ENCODE results near the gene NBAS.

NBAS gene

DNA sequence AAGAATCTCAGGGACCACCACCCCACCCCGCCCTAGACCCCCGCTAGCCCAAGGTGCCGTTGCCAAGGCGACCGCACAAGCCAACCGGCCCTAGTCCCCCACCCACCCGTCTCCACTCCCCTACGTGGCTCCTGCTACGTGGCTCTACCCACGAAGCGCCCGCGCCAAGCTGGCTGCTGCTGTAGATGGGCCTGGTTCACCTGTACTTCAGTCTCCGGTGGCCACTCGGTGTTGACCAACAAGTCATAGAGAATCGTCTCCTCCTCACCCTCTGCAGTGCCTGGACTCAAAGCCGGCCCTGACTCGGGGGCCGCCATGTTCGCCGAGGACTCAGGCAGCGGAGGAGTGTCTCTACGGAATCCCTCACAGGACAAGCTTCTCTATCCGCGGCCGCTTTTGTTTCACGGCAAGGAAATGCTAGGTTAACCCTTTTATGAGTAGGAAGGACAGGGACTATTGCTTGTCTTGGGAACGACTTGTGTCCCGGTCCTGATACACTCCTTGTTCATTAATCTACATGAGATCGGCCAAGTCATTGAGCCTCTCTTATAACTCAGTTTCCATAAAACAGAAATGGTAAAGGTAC is at the start of gene NBAS:
NBAS (minus strand) TSS at position 347 of the 586 bp plus-strand sequence; CDS start at position 317, 30 bp downstream.
- DNase-seq, result peak; percentile 82 to 85

DNA sequence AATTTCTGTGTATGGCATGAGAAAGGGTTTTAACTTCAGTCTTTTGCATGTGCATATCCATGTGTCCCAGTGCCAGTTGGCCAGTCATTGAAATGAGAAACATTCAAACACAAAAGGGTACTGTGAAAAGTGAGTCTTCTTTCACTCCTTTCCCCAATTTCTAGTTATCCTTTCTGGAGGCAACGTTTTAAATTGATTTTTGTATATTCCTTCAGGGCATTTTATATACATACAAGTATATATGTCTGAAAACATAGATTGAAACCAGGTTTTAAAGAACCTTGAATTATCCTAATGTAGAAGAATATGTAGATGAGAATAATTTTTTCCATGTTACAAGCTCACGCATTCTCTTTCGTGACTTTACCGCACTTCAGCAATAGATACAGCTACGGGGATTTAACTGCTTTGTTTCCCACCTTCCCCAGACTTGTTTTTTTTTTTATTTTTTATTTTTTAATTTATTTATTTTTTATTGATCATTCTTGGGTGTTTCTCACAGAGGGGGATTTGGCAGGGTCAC is 49.4 kb upstream of the NBAS start:
- no peak for DNase-seq

DNA sequence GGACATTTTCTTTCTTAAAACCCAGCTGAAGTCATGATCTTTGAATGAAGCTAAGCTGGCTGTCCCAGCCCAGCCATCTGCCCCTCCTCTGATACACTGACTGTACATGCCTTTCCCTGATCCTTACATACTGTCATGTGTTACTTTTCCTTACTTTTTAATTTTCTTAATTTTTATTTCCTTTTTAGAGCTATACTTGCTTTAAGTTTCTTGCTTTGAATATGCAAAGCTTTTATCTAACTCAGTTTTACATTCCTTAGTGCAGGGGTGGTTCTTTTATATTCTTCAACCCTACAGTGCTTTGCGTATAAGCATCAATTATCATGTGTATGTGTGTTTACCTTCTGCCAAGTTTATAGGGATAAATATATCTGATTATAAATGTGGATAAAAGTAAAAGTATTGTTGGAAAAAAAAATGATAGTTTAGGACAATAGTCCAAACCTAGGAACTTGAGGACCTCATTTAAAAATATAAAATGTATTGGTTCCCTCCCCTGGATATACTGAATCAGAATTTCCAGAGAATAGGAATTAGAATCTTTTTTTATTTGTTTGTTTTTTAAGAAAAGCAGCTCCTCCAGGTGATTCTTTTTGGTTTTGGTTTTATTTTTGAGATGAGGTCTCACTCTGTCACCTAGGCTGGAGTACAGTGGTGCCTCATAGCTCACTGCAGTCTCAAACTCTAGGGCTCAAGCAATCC is 48.4 kb upstream of the NBAS start:
- DNase-seq, result no peak

DNA sequence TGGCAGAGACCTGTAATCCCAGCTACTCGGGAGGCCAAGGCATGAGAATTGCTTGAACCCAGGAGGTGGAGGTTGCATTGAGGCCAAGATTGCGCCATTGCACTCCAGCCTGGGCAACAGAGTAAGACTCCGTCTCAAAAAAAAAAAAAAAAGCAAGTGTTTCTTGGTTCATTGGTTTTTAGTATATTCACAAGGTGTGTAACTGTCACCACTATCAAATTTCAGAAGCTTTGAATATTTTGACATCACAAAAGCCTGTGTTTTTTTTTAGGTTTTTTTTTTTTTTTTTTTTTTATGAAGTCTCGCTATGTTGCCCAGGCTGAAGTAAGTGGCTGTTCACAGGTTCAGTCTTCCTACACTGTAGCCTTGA is 47.2 kb upstream of the NBAS start:
- no peak for DNase-seq

DNA sequence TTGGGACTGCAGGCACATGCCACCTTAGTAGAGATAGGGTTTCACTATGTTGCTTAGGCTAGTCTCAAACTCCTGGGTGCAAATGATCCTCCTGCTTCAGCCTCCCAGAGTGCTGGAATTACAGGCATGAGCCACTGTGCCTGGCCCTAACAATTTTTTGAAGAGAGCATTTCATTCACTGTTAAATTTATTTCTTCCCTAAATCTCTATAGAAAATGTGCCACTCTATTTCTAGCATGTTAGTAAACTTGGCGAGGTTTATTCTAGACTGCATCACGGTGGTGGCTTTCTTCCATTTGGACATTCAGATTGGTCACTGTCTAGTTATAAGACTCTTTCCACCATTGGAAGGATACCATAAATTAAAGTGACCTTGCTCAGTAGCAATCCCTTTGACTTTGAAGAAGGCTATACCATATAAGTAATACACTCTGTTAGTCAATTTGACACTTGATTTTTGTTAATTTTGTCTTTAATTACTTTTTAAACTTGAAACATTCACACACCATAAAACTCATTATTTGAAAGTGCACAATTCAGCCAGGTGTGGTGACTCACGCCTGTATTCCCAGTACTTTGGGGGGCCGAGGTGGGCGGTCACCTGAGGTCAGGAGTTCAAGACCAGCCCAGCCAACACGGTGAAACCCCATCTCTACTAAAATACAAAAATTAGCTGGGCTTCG is 46.7 kb upstream of the NBAS start:
- DNase-seq, result no peak

DNA sequence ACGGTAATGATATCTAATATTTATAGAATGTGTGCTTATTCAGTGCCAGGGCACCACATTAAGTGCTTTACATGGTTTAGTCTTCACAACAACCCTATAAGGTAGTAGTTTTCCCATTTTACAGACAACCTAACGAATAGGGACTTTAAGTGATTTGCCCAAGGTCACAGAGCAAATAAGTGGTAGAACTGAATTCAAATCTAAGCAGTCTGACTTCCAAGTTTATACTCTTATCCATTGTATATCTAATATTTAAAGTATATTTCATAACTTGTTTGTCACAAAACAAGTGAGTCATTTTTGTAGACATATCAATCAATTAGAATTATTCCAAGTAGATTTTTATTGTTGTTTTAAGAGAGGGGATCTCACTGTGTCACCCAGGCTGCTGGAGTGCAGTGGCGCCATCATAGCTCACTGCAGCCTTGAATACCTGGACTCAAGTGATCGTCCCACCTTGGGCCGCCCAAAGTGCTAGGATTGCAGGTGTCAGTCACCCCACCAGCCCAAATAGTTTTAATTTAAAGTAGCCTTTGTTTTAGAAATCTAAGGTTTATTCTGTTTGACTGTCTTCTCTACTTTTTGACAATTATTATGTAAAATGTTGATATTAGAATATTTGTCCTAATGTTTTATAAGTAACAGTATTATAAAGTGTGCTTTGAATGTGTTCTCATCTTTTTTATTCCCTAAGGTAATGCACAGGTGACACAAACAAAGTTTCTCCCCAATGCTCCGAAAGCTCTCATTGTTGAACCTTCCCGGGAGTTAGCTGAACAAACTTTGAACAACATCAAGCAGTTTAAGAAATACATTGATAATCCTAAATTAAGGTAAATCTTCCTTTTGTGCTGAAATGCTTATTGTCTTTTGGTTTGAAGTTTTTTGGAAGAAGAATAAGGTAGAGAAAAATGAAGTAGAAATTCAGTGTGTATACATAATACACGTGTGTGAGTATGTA is 45.6 kb upstream of the NBAS start:
- no peak for DNase-seq

DNA sequence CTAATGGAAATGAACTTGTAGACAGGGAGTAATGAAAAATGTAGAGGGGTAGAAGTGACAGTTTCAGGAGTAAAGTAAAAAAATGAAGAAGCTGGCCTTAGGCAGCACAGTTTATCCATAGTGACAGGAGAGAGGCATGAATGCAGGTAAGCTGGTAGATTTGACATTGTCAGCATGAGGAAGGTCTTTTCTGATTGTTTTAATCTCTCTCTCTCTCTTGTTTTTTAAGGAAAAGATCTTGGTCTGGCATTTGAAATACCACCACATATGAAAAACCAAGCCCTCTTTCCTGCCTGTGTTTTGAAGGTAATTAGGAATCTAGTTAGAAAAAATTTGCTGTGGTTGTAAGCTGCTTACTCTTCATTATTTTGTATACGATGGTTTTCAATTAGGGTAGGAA is 44.6 kb upstream of the NBAS start:
- no peak for DNase-seq

DNA sequence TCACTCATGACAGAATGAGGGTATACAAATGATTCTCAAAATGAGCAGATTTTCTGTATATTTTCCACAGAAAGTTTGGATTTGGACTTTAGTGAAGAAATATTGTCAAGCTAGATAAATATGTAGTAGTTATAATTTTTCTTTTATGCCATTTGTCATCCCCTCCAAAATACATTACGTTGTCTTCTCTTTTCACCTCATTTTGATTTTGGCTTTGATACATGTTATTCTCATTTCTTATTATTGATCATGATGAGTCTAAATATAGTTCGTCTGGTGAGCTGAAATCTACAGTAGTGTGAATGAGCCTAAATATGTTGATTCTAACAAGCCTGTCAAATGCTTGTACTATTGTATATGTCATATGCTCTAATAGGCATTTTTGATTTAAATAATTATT is 42.8 kb upstream of the NBAS start:
- no peak for DNase-seq

DNA sequence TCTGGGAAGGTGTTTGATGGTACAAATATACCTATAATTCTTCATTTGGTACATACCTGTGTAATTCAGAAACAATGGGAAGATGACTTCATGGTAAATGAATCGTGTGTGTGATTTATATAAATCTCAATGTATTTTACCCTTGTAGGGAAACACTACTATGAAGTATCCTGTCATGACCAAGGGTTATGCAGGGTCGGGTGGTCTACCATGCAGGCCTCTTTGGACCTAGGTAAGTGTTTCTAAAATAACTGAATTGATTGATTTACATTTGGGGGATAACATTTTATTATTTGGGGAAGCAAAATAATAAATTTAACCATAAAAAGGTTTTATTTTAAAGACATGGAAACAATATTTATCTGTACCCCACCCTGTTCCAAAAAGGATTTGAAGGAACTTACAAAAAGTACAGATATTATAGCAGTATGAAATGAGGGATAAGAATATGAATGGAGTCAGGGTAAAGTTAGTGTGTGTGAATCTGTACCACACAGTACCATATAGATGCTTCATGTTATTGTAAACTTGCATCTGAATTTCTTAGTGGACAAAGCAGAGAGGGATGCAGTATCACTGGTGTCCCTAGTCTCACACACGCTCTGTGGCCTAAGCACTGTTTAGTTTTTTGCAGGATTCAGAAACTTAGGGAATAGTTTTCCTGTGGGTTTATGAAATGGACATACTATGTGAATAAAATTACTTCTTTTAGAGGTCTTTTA is 42.1 kb upstream of the NBAS start:
- no peak for DNase-seq

DNA sequence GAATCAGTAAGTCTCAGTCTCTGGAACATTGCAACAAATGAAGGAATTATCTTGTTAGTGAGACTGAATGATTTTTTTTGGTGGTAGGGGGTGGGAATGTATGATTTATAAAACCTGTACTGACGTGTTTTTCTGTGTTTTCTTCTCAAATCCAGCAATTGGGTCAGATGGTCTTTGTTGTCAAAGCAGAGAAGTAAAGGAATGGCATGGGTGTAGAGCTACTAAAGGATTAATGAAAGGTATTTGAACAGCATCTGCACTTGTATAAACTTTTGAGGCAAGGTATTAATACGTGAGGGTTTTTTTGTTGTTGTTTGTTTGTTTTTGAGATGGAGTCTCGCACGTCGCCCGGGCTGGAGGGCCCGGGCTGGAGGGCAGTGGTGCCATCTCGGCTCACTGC is 41.3 kb upstream of the NBAS start:
- DNase-seq, result no peak

DNA sequence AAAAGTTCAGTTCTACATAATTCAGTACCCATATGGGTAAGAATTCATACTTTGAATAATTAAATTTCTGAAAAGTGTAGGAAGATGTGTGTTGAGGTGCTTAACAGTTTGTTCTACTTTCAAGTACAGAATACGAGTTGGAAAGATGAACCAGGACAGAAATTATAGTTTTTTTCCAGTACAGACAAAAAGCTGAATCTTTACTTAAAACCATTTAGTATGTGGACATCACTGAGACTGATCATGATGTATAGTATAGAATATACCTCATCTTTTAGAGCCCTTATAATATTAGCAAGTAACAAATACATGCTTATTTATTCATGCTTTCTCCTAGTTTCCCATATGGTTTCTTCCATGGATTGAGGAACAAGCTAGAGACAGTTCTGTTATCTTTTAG is 40.5 kb upstream of the NBAS start:
- DNase-seq, result no peak

DNA sequence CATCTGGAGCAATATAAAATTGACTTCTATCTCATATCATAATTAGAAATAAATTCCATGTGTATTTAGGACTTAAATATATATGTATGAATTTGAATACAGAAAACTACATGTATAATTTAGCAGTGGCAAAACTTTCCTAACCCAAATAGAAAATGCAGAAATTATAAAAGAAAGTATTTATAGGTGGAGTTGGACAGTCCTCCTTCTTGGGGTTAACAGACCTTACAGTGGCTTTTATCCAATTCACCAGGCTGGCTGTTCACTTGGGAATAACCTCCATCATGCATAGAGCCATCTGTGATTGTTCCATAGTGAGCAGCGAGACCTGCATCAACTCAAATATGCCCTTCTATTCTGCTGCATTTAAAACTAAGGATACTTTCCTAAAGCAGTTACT is 38.9 kb upstream of the NBAS start:
- DNase-seq, result no peak

DNA sequence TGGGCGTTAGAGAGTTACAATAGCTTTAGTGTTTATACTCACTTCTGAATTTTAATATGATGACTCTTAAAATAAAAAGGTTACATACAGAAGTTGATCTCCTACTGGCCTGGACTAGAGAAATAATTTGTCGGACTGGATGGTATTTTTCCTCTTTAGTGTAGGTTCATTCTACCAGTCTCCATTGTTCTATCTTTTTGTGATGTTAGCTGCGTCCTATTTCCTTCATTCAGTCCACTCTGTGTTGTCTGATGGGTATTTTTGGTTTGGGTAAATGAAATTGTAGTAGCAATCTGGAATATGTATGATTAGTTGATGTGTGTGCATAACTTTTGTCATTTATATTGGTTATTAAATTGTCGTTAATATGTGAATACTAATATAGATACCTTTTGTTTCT is 35.8 kb upstream of the NBAS start:
- no peak for DNase-seq

DNA sequence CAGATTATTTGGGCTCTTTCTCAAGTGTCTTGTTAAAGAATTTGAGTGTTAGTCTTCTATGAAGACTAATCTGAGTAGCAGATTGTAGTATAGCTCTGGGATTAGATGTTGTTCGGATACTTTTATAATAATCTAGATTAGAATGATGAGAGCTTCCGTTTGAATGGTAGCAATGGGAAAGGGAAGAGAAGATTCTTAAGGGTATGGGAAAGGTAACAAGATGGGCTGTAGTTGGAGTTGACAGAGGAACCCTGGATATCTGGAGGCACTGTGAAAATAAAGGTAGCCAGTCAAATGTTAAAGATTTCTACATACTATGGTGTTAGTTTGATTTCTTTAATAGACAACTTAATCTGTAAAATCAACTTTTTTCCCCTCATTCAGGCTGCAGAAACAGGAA is 35.2 kb upstream of the NBAS start:
- no peak for DNase-seq

DNA sequence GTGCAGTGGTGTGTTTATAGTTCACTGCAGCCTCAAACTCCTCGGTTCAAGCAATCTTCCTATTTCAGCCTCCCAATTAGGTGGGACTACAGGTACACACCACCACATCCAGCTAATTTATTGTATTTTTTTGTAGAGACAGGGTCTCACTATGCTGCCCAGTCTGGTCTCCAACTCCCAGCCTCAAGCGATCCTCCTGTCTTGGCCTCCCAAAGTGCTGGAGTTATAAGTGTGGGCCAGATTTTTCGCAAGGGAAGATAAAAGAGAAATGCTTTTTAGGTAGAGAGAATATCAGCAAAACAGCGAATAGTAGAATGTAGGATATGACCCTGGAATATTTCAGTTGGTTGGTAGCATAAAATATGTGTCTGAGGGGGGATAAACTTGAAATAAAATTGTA is 34.8 kb upstream of the NBAS start:
- DNase-seq, result no peak

DNA sequence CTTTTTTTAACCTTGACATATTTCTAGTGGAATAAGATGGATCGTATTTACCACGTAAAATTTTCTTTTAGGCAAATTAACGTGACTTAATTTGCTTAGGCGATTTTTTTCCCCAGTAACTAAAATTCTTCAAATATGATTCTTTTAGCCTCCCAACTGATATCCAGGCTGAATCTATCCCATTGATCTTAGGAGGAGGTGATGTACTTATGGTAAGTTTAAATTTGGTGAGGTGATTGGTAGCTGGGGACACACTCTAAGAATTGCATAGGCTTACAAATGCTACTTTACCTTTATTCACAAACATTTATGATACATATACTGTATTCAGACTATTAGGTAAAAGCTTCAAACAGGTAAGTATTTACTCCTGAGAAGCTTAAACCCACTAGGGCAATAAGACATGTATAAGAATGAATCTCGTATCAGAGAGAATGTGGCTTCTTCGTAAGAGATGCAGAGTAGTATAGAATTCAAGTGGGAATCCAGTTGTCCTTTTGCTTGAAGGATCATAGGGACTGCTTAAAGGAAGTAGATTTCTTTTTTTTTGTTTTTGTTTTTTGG is 34.3 kb upstream of the NBAS start:
- DNase-seq, result no peak

DNA sequence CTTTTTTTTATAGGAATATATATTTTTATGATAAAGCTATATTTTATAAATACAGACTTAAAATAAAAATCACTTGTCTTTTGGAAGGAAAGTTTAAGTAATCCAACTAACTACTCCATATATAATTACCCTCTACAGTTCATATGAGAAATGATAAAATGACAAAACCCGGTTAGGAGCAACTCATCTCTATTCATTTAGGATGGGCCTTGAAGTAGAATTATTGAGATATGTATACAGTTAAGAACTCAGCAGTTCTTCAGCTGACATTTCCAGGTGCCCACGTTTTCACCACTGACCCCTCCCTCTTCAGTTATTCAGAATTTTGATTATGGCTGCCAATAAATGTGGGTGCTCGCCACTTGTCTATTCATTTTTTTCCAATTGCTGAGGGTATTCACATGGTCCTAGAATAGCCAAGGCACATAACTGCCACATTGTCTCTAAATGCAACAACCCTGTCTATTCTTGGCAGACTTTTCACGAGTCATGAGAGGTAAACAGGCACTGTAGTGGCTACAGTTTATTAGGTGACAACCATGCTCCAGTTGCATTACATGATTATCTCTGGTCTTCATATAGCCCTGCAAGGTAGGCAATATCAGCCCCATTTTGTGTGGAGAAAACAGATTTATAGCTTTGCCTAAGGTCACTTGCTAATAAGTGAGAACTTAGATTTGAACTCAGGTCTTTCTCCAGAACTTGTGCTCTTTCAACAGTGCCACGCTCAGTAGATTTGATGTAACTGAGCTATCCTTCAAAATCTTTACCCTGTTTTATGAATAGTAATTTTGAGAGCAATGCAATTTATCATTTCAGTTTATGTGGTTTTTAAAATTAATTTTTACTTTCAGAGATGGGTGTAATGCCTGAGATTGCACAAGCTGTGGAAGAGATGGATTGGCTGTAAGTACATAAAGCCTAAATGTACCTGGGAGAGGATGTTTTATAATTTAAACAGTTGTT is 33.4 kb upstream of the NBAS start:
- no peak for DNase-seq

DNA sequence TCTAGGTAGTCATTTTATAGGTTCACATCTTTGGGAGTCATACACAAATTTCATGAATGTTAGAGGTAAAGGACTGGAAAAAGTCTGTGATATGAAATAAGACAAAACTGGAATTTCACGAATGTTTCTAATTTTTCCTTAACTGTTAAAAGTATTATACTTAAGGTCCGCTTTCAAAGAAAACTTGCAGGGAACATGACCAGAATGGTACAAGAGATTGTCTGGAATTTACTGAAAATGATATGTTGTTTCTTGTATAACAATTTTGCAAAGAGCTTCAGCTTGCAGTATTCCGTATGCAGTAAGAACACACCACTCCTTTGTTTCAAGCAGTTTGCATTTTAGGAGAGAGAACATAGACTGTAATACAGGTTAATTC is 32.2 kb upstream of the NBAS start:
- no peak for DNase-seq

DNA sequence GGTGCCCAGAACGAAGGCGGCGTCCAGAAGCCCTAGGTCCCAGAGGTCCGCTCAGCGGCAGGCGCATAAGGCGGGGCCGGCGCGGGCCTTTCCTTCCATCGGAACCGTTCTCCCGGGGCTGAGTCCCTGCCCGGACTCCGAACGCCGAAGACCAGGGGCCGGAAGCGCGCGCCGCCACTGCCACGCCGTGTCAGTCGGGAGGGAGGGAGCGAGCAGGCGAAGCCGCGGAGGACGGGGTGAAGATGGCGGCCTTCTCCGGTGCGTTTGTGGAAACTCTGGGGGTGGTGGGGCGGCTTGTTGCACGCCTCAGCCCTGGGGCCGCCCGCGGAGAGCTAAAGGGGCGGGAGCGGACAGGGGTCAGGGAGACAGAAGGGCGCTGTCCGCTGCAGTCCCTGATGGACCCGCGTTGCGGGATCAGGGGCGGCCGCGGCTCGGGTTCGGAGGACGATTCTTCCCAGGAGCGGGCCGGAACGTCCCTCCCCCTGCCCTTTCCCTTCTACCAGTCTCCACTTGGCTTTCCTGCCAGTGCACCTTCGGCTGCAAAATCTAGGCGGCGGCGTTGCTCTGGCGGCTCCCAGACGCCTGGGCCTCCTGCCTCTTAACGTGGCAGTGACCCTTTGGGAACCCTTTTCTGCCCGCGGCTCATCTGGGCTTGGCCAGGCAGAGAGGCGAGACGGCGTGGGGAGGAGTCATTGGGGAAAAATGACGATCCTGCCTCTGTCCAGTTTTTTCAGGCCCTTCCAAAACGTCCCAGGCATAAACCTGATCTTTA is 30.7 kb upstream of the NBAS start, which contains the start of gene DDX1:
DDX1 (plus strand) TSS at position 177 of the 772 bp plus-strand sequence; CDS start at position 243, 66 bp downstream.
- DNase-seq, result peak; percentile 81 to 88

DNA sequence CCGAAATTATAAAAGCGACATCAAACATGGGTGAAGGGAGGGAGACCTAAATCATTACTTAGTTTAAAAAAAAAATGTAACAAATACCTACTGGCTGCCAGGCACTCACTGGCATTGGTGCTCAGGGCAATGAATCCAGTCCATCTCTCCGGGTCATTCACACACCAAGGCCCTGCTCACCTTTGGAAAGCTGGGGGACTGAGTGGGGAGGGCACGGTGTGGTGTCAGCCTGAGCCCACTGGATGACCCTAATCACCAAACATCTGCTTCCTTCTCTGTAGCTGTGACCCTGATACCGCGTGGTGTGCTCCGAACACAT is 30.2 kb upstream of the NBAS start:
- DNase-seq, result no peak
